ENCODE results near the gene ULK4.
"Not testable (repeated sequence)": the region's sequence is repeated elsewhere in the genome, so short reads cannot be mapped to it uniquely, and the experiment has no call there.

The ULK4 gene

DNA sequence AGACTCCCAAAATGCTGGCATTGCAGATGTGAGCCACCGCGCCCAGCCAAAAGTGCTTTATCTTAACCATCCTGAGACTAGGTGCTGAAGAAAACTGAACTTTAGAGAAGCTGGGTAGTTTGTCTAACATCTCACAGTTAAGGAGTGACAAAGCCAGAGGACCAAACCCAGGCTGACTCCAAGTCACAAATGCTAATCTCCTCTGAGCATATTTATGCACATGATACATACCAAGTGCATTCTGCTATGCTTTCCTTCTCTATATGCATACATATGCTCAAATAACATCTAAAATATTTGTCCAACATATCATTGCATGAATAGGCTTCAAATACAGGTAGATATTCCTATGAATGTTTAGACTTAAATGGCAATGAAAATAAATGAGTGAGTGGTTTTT, 505.7 kb downstream of the ULK4 start:
- H3K9me3 ChIP-seq: no peaks in the 10 kb centered on the region
- no peaks in the 10 kb centered on the region for H3K27me3 ChIP-seq
- TF ChIP-seq, protein P1, sequence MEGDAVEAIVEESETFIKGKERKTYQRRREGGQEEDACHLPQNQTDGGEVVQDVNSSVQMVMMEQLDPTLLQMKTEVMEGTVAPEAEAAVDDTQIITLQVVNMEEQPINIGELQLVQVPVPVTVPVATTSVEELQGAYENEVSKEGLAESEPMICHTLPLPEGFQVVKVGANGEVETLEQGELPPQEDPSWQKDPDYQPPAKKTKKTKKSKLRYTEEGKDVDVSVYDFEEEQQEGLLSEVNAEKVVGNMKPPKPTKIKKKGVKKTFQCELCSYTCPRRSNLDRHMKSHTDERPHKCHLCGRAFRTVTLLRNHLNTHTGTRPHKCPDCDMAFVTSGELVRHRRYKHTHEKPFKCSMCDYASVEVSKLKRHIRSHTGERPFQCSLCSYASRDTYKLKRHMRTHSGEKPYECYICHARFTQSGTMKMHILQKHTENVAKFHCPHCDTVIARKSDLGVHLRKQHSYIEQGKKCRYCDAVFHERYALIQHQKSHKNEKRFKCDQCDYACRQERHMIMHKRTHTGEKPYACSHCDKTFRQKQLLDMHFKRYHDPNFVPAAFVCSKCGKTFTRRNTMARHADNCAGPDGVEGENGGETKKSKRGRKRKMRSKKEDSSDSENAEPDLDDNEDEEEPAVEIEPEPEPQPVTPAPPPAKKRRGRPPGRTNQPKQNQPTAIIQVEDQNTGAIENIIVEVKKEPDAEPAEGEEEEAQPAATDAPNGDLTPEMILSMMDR (IDR thresholded peaks at IDR 0.05): no peak

DNA sequence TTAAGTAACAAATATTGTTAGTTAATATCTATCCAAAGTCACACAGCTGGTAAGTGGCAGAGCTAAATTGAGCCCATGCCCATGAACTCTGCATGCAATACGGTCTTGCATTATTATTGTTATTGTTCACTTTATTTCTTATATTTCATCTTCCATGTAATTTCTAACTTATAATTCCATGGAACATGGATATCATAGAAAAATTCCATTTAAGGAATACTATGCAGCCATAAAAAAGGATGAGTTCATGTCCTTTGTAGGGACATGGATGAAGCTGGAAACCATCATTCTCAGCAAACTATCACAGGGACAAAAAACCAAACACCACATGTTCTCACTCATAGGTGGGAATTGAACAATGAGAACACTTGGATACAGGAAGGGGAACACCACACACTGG, 508.3 kb downstream of the ULK4 start:
- not testable (repeated sequence) for H3K9me3 ChIP-seq; H3K4me1 ChIP-seq (ENCODE audit: control insufficient read depth in 1 of 2, insufficient read depth in 1 of 2, low read depth in 1 of 2, low read length in 1 of 2); H3K4me3 ChIP-seq (ENCODE audit: low read depth in 1 of 2, low read length in 1 of 2); H3K27me3 ChIP-seq; H3K27ac ChIP-seq; H3K36me3 ChIP-seq

More for the DNA sequence above, 505.7 kb downstream of the ULK4 start:
- H3K27ac ChIP-seq: no peak overlapping the region
- H3K4me3 ChIP-seq (ENCODE audit: low read depth in 1 of 2, low read length in 1 of 2): no peak overlapping the region
- H3K36me3 ChIP-seq: no peaks in the 10 kb centered on the region
- H3K4me1 ChIP-seq (ENCODE audit: control insufficient read depth in 1 of 2, insufficient read depth in 1 of 2, low read depth in 1 of 2, low read length in 1 of 2): no peaks in the 10 kb centered on the region

DNA sequence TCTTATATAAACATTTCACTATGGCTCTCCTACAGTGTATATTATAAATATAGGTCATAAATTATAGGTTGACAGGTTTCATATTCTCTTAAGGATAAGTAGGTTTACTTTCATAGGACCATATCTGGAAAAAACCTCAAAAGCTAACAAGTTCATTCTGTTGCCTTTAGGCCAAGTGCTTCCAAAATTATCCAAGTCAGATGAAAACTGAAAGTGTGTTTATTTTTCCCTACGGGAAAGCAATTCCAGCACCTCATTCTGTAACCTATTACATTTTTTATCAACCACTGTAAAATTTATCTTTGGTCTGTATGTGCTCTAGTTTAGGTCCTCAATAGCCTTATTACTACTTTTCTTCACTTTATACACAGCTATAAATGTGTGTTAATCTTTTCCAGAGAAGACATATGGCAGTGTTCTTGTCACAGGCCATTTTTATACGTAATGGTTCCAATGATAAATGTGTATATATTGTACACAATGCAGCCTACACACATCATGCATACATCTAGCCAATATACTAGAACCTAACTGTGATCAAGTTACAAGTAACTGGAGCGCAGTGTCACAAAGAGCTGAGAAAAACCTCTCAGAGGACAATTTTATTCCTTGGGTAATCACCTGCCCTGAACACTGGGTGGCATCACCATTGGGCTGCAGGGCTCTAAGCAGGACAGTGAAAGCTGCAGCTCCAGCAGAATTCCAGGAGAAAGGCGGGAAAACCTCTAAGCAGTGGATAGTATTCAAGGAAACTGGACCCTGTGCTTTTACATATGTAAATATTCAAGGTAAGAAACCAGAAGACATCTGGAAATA, 511.3 kb downstream of the ULK4 start:
- H3K36me3 ChIP-seq: no peaks in the 10 kb centered on the region

DNA sequence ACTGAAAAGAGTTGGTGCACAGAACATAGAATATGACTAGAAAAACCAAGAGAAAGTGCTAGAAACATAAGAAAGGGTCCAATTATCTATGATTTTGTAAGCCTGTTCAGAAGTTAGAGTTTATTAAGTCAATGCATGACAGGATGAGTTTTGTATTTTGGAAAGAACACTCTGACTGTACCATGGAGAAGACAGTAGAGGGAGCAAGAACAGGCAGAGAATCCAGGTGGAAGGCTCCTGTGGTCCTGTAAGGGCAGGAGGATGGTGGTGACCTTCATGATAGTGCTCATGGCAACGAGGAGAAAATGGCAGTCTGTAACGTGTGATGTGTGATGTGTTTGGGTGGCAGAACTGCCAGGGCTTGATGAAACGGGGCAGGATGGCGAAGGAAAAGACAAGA, 513.5 kb downstream of the ULK4 start:
- no peaks in the 10 kb centered on the region for H3K36me3 ChIP-seq
- no peak overlapping the region for H3K4me3 ChIP-seq (ENCODE audit: low read depth in 1 of 2, low read length in 1 of 2)
- H3K27me3 ChIP-seq: no peaks in the 10 kb centered on the region
- TF ChIP-seq, protein P1 (IDR thresholded peaks at IDR 0.05): no peak
- no peaks in the 10 kb centered on the region for H3K4me1 ChIP-seq (ENCODE audit: control insufficient read depth in 1 of 2, insufficient read depth in 1 of 2, low read depth in 1 of 2, low read length in 1 of 2)
- H3K27ac ChIP-seq: no peak overlapping the region
- no peaks in the 10 kb centered on the region for H3K9me3 ChIP-seq

More for the DNA sequence above, 511.3 kb downstream of the ULK4 start:
- TF ChIP-seq, protein P1 (IDR thresholded peaks at IDR 0.05): no peak
- H3K9me3 ChIP-seq: no peaks in the 10 kb centered on the region
- H3K4me3 ChIP-seq (ENCODE audit: low read depth in 1 of 2, low read length in 1 of 2): no peak overlapping the region
- H3K4me1 ChIP-seq (ENCODE audit: control insufficient read depth in 1 of 2, insufficient read depth in 1 of 2, low read depth in 1 of 2, low read length in 1 of 2): no peaks in the 10 kb centered on the region
- no peak overlapping the region for H3K27ac ChIP-seq
- no peaks in the 10 kb centered on the region for H3K27me3 ChIP-seq

DNA sequence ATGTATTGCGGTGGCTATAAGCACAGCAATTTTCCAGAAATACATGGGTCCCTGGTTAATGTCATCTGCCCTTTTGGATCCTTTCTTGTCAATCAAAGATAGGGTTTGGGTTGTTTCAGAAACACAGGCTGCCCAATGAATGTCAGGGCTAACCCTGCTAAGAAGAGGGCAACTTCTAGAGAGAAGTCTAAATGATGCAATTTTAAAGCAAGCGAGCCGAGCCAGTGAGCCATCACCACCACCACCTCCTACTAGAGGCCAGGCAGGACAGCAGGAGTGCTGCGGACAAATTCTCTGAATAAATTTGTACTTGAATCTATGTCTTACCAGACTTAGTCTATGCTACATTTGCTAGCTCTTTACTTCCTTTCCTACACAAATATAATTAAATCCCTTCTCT, 514.2 kb downstream of the ULK4 start:
- TF ChIP-seq, protein P1 (IDR thresholded peaks at IDR 0.05): no peak
- no peak overlapping the region for H3K27ac ChIP-seq
- H3K27me3 ChIP-seq: no peaks in the 10 kb centered on the region
- no peaks in the 10 kb centered on the region for H3K4me1 ChIP-seq (ENCODE audit: control insufficient read depth in 1 of 2, insufficient read depth in 1 of 2, low read depth in 1 of 2, low read length in 1 of 2)
- H3K36me3 ChIP-seq: no peaks in the 10 kb centered on the region
- no peak overlapping the region for H3K4me3 ChIP-seq (ENCODE audit: low read depth in 1 of 2, low read length in 1 of 2)
- H3K9me3 ChIP-seq: no peaks in the 10 kb centered on the region

DNA sequence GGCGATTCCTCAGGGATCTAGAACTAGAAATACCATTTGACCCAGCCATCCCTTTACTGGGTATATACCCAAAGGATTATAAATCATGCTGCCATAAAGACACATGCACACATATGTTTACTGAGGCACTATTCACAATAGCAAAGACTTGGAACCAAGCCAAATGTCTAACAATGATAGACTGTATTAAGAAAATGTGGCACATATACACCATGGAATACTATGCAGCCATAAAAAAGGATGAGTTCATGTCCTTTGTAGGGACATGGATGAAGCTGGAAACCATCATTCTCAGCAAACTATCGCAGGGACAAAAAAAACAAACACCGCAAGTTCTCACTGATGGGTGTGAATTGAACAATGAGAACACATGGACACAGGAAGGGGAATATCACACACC, 515.6 kb downstream of the ULK4 start:
- H3K9me3 ChIP-seq; H3K27me3 ChIP-seq; H3K4me1 ChIP-seq (ENCODE audit: control insufficient read depth in 1 of 2, insufficient read depth in 1 of 2, low read depth in 1 of 2, low read length in 1 of 2): not testable (repeated sequence)

More for the DNA sequence above, 515.6 kb downstream of the ULK4 start:
- H3K27ac ChIP-seq; H3K4me3 ChIP-seq (ENCODE audit: low read depth in 1 of 2, low read length in 1 of 2); H3K36me3 ChIP-seq: not testable (repeated sequence)

Measured in neutrophil (primary cell).